GM19238 (cell line): ENCODE measurements around the gene MOGAT3.

Experiments used
- DNase-seq: peaks from one replicate; pipeline ENCODE4 v3.0.0; 2011; ENCODE audit warnings: low spot score; ENCODE audit not compliant: insufficient read length

Gene MOGAT3

GRCh38 chr7:101172854-101173751 lies 27.7 kb downstream of the MOGAT3 start:
- DNase-seq: no peak

- DNase-seq: no peak
Observed at GRCh38 chr7:101172005-101172853, 28.6 kb downstream of the MOGAT3 start.

- DNase-seq: no peak
Observed at GRCh38 chr7:101171442-101171837, 29.4 kb downstream of the MOGAT3 start.

- no peak for DNase-seq
Observed at GRCh38 chr7:101170617-101171441, 30.0 kb downstream of the MOGAT3 start.

- peak; percentile 76 for DNase-seq
Observed at GRCh38 chr7:101169838-101170551, 30.8 kb downstream of the MOGAT3 start.

GRCh38 chr7:101169110-101169837 lies 31.6 kb downstream of the MOGAT3 start:
- DNase-seq: no peak

- DNase-seq: no peak
Observed at GRCh38 chr7:101168412-101169049, 32.3 kb downstream of the MOGAT3 start.

- DNase-seq: no peak
Observed at GRCh38 chr7:101167645-101168411, 33.0 kb downstream of the MOGAT3 start.

- no peak for DNase-seq
Observed at GRCh38 chr7:101166909-101167644, 33.8 kb downstream of the MOGAT3 start.

- no peak for DNase-seq
Observed at GRCh38 chr7:101166648-101166908, 34.3 kb downstream of the MOGAT3 start.

- no peak for DNase-seq
Observed at GRCh38 chr7:101165958-101166647, 34.7 kb downstream of the MOGAT3 start.

GRCh38 chr7:101165075-101165957 lies 35.5 kb downstream of the MOGAT3 start, which contains the start of gene VGF:
Gene VGF, minus strand, starts transcription at chr7:101165569. Its CDS starts 726 bp downstream, at chr7:101164843.
- peak; percentile 90 for DNase-seq

GRCh38 chr7:101164071-101164840 lies 36.6 kb downstream of the MOGAT3 start:
- no peak for DNase-seq

- no peak for DNase-seq
Observed at GRCh38 chr7:101163279-101164070, 37.4 kb downstream of the MOGAT3 start.
